Panc1 (cell line): ENCODE measurements around the gene TMEM8B. TPM values are rescaled to one million over a fixed set of nuclear protein-coding genes. Genes with fewer than 3 reads are reported as not detected.
"Not testable (repeated sequence)": the region's sequence is repeated elsewhere in the genome, so short reads cannot be mapped to it uniquely, and the experiment has no call there.

Experiments
- ATAC-seq: fragments of 200-7000 bp; cut with Tn5 transposase; 2 replicates; pipeline ENCODE4 v1.9.1; 2020; ENCODE audit warnings: mild to moderate bottlenecking, moderate library complexity
- BruUV-seq: library from RNA; stranded (reverse); fragments of 400-500 nt; replicated peaks from 2 replicates; lab custom pipeline; 2021; lab: Mats Ljungman, UMichigan
- CTCF ChIA-PET: fragments of 300-600 bp; sonication (Branson Sonifier 250); formaldehyde crosslinking; loops from one replicate; lab custom pipeline; 2022; ENCODE audit warnings: antibody characterized with exemption; lab: Charles Lee
- POLR2A ChIA-PET: fragments of 300-600 bp; sonication (Branson Sonifier 250); formaldehyde crosslinking; loops from one replicate; lab custom pipeline; 2022; ENCODE audit warnings: antibody characterized with exemption; lab: Charles Lee
- DNase-seq: peaks from one replicate; pipeline ENCODE4 v3.0.0-alpha.2; 2010; ENCODE audit warnings: low read depth, low spot score
- H3K27ac ChIP-seq: 2 replicates; pipeline ENCODE4 v1.5.1; 2011; ENCODE audit warnings: mild to moderate bottlenecking, low read length, inconsistent platforms
- H3K27me3 ChIP-seq: fragments of 200-500 bp; sonication (Bioruptor generic); 2 replicates; pipeline ENCODE4 v1.6.0; 2014; ENCODE audit warnings: low read length, inconsistent platforms; ENCODE audit not compliant: control insufficient read depth, insufficient read depth
- H3K36me3 ChIP-seq: fragments of 200-500 bp; sonication (Bioruptor generic); 2 replicates; pipeline ENCODE4 v1.5.1; 2014; ENCODE audit warnings: inconsistent platforms, mild to moderate bottlenecking, low read length, moderate library complexity; ENCODE audit not compliant: control insufficient read depth, insufficient read depth
- H3K4me1 ChIP-seq: 2 replicates; pipeline ENCODE4 v1.5.1; 2011; ENCODE audit warnings: inconsistent platforms, mild to moderate bottlenecking, low read length, moderate library complexity; ENCODE audit not compliant: control insufficient read depth, insufficient read depth
- H3K4me3 ChIP-seq, 2 experiments: 2 replicates each; pipeline ENCODE4 v1.5.1; 2011 to 2012; ENCODE audit warnings: low read depth in 2 of 2, low read length in 2 of 2, mild to moderate bottlenecking in 2 of 2, inconsistent platforms in 1 of 2, moderate library complexity in 1 of 2
- H3K9me3 ChIP-seq: fragments of 200-500 bp; sonication (Bioruptor generic); 2 replicates; pipeline ENCODE4 v1.5.1; 2014; ENCODE audit warnings: low read depth, mild to moderate bottlenecking, inconsistent platforms, low read length, moderate library complexity; ENCODE audit not compliant: control insufficient read depth, insufficient read depth
- POLR2AphosphoS5 ChIP-seq: IDR thresholded peaks from 2 replicates; pipeline ENCODE4 v1.6.1; 2012; ENCODE audit warnings: mild to moderate bottlenecking, low read depth, low read length, moderate library complexity
- SIN3A ChIP-seq: IDR thresholded peaks from 2 replicates; pipeline ENCODE4 v1.6.1; 2012; ENCODE audit warnings: low read depth, mild to moderate bottlenecking, low read length, moderate library complexity, borderline replicate concordance; ENCODE audit not compliant: insufficient read depth
- TCF7L2 ChIP-seq: IDR thresholded peaks from 2 replicates; pipeline ENCODE4 v1.6.1; 2011; ENCODE audit warnings: mild to moderate bottlenecking, low read depth, low read length, inconsistent platforms
- in situ Hi-C: cut with HindIII; loops from 2 replicates; pipeline ENCODE4 v1.10.0; 2016; ENCODE audit warnings: low sequenced_read_pairs, low pct_unique_long_range_greater_than_20kb
- intact Hi-C: fragments of 100-400 bp; cut with micrococcal nuclease; formaldehyde crosslinking; loops from one replicate; pipeline ENCODE4 v1.10.0; 2022; ENCODE audit not compliant: unreplicated experiment
- total RNA-seq: library from RNA; stranded (reverse); gene quantifications from one replicate; pipeline ENCODE4 v1.2.1, GENCODE V29; 2021; ENCODE audit not compliant: unreplicated experiment
- TF ChIP-seq, protein P1 (sequence below): fragments of 450-650 bp; IDR thresholded peaks from 2 replicates; pipeline ENCODE4 v1.5.1; 2017; ENCODE audit warnings: mild to moderate bottlenecking
- TF ChIP-seq, protein P2 (sequence below), 2 experiments: IDR thresholded peaks; 2 replicates each; pipeline ENCODE4 v1.6.1; 2011 to 2012; ENCODE audit warnings: low read depth in 2 of 2, control low read depth in 1 of 2, low read length in 1 of 2, mild to moderate bottlenecking in 1 of 2, moderate library complexity in 1 of 2; ENCODE audit not compliant: insufficient read depth in 1 of 2

Gene TMEM8B
- total RNA-seq, 1 experiment from 2014 or later = 7.9 TPM

DNA sequence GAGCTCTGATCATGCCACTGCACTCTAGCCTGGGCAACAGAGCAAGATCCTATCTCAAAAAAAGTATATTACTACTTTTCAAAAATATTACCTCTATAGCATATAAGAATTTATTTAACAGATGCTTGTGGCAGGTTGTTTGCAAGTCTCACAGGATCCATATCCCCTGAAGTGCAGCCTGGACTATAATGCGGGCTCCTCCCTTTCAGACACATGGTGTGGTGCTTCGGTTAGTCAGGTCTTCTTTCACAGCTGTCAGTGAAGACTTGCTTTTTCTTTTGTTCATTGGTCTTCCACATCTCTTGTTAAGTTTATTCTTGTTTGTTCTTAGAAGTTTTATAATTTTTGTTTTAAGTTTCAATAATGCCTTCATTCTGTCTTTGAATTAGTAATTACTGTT is 67.5 kb downstream of the TMEM8B start:
- DNase-seq (no peak), ATAC-seq (no peak)
- POLR2A ChIA-PET = no interaction called here
- TF ChIP-seq, protein P1, sequence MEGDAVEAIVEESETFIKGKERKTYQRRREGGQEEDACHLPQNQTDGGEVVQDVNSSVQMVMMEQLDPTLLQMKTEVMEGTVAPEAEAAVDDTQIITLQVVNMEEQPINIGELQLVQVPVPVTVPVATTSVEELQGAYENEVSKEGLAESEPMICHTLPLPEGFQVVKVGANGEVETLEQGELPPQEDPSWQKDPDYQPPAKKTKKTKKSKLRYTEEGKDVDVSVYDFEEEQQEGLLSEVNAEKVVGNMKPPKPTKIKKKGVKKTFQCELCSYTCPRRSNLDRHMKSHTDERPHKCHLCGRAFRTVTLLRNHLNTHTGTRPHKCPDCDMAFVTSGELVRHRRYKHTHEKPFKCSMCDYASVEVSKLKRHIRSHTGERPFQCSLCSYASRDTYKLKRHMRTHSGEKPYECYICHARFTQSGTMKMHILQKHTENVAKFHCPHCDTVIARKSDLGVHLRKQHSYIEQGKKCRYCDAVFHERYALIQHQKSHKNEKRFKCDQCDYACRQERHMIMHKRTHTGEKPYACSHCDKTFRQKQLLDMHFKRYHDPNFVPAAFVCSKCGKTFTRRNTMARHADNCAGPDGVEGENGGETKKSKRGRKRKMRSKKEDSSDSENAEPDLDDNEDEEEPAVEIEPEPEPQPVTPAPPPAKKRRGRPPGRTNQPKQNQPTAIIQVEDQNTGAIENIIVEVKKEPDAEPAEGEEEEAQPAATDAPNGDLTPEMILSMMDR = no peak
- TF ChIP-seq SIN3A (no peak), POLR2AphosphoS5 (no peak), TCF7L2 (no peak)
- TF ChIP-seq, protein P2, sequence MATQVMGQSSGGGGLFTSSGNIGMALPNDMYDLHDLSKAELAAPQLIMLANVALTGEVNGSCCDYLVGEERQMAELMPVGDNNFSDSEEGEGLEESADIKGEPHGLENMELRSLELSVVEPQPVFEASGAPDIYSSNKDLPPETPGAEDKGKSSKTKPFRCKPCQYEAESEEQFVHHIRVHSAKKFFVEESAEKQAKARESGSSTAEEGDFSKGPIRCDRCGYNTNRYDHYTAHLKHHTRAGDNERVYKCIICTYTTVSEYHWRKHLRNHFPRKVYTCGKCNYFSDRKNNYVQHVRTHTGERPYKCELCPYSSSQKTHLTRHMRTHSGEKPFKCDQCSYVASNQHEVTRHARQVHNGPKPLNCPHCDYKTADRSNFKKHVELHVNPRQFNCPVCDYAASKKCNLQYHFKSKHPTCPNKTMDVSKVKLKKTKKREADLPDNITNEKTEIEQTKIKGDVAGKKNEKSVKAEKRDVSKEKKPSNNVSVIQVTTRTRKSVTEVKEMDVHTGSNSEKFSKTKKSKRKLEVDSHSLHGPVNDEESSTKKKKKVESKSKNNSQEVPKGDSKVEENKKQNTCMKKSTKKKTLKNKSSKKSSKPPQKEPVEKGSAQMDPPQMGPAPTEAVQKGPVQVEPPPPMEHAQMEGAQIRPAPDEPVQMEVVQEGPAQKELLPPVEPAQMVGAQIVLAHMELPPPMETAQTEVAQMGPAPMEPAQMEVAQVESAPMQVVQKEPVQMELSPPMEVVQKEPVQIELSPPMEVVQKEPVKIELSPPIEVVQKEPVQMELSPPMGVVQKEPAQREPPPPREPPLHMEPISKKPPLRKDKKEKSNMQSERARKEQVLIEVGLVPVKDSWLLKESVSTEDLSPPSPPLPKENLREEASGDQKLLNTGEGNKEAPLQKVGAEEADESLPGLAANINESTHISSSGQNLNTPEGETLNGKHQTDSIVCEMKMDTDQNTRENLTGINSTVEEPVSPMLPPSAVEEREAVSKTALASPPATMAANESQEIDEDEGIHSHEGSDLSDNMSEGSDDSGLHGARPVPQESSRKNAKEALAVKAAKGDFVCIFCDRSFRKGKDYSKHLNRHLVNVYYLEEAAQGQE (IDR thresholded peaks at IDR 0.05; ENCODE audit: insufficient read depth in 1 of 2, low read depth in 2 of 2, low read length in 1 of 2) = no peak
- intact Hi-C loops = no loop called here
- CTCF ChIA-PET = no interaction called here
- H3K36me3 ChIP-seq = no peaks in the 10 kb centered on the region
- H3K27me3 ChIP-seq = peaks cover 4% of the 10 kb centered on the region; the same call in 1 of the 2 replicates
- H3K27ac ChIP-seq = no peak overlapping the region
- no peak overlapping the region for H3K4me3 ChIP-seq
- H3K4me1 ChIP-seq = no peaks in the 10 kb centered on the region
- no TSS peak for BruUV-seq
- H3K9me3 ChIP-seq = no peaks in the 10 kb centered on the region
- in situ Hi-C loops = no loop called here

DNA sequence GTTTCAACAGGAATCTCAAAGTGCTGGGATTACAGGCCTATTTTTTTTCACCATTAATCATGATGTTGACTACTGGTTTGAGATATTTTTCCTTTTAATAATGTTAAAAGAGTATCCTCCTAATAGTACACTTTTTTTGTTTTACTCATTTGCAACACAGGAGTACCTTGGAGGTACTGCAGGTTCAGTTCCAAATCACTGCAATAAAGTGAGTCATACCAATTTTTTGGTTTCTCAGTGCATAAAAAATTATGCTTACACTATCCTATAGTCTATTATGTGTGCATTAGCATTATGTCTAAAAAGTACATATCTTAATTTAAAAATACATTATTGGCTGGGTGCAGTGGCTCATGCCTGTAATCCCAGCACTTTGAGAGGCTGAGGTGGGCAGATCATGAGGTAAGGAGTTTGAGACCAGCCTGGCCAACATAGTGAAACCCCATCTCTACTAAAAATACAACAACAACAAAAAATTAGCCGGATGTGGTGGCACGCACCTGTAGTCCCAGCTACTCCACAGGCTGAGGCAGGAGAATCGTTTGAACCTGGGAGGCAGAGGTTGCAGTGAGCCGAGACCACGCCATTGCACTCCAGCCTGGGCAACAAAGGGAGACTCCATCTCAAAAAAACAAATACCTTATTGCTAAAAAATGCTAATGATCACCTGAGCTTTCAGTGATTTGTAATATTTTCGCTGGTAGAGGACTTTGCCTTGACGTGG is 68.5 kb downstream of the TMEM8B start:
- H3K27ac ChIP-seq, H3K9me3 ChIP-seq, H3K27me3 ChIP-seq, in situ Hi-C loops, BruUV-seq, intact Hi-C loops, H3K4me1 ChIP-seq, POLR2A ChIA-PET, H3K4me3 ChIP-seq, DNase-seq, H3K36me3 ChIP-seq, ATAC-seq: not testable (repeated sequence)
- CTCF ChIA-PET = interaction anchor here (1.4 kb wide), 1 partner anchor 14 kb away, joined by 3 read pairs; no protein-coding TSS in a partner anchor

DNA sequence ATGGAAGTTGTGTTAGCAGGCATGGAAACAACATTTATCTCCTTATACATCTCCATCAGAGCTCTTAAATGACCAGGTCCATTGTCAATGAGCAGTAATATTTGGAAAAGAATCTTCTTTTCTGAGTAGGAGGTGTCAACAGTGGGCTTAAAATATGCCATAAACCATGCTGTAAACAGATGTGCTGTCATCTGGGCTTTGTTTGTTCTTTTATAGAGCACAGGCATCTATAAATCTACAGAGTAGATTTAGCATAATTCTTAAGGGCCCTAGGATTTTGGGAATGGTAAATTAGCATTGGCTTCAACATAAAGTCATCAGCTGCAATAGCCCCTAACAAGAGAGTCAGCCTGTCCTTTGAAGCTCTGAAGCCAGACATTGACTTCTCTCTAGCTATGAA is 69.3 kb downstream of the TMEM8B start:
- no peak for DNase-seq
- ChIA-PET CTCF (interaction anchor here (0.7 to 1.4 kb wide), 2 partner anchors 13 to 142 kb away, joined by 3 read pairs; no protein-coding TSS in a partner anchor), POLR2A (no interaction called here)
- in situ Hi-C loops (no loop called here), intact Hi-C loops (no loop called here)
- TF ChIP-seq TCF7L2 (no peak), POLR2AphosphoS5 (no peak), SIN3A (no peak)
- TF ChIP-seq, protein P2 (IDR thresholded peaks at IDR 0.05; ENCODE audit: insufficient read depth in 1 of 2, low read depth in 2 of 2, low read length in 1 of 2) = no peak
- TF ChIP-seq, protein P1 = no peak
- Histone ChIP-seq H3K27me3 (0 out of 2 replicates have a peak, but pooled peaks cover 2% of the 10 kb centered on the region), H3K36me3 (no peaks in the 10 kb centered on the region), H3K9me3 (no peaks in the 10 kb centered on the region), H3K27ac (no peak overlapping the region), H3K4me3 (no peak overlapping the region), H3K4me1 (peaks cover 10% of the 10 kb centered on the region)
- no TSS peak for BruUV-seq
- no peak for ATAC-seq
